GM21390 (cell line): ENCODE results near the gene CAMTA1.

ENCODE experiments used
- ATAC-seq: cut with Tn5 transposase; IDR thresholded peaks from one replicate; pipeline ENCODE4 v1.9.1; 2021; ENCODE audit not compliant: unreplicated experiment

Gene CAMTA1

DNA sequence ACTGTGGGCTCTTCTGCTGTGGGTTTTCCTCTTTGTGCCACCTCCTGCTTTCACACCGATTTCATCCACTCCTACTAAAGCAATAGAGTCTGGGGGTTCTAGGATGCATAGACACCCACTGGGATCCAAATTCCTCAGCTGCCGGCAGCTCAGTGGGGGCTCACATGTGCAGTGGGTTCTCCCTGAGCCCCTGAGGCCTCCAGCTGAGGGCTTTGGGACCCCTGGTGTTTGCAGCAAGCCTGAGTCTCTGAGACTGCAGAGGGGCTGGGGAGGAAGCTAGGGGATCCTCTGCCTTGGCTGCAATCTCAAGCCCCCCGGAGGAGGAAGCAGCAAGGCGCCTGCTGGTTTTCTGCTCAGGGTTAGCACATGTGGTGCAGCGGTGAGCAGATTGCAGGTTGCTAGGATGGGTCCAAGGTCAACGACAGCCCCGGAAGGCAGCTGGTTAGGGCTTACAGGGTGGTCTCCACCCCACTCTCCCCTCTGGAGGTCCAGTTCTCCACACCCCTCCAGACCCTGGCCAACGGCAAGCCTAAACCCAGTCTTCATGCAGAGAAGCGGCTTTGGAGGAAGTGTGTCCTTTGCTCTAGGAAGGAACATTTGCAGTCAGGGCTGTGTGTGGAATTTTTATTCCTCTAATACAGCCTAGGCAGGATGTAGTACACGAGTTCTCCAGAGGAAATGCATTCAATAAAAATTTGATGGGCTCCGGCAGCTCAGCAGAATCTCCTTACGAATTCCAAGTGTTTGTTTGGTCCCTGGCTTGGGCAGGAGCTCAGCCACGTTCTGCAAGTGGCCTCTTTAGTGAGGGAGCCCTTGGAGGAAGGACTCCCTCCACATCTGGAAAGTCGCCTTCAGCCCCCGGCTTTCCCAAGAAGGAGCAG is 716.7 kb downstream of the CAMTA1 start:
- no peak for ATAC-seq

DNA sequence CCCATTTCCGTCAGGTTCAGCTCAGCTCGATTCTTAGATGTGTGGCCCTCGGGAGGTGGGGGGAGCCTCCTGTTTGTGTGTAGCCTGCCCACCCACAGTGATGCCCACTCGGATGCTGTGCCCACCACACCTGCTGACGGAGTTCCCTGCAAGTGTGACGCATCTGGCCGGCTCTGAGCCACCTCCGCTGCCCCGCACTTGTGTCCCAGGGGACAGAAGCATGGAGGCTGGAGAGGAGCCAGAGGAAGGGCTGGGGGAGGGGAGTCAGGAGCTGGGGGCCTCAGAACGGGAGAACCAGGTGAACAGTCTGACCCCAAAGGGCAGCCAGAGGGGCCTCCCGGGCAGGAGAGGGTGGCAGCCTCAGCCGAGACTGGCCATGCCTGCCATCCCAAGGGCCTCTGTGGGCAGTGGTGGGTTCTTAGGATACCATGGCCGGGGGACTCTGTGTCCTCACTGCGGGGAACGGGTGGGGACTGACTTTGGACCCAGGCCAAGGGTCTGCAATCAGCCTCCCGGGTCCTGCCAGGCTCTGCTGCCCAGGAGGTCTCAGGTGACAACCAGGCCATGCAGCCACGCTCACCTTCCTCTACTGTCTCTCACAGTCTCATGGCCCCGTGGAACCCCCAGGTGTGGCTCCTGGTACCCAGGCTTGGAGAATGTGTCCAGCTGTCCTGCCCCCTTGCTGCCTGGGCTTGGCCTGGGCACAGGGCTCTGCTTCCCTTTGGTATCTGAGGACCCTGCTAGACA is 718.6 kb downstream of the CAMTA1 start:
- ATAC-seq = no peak

DNA sequence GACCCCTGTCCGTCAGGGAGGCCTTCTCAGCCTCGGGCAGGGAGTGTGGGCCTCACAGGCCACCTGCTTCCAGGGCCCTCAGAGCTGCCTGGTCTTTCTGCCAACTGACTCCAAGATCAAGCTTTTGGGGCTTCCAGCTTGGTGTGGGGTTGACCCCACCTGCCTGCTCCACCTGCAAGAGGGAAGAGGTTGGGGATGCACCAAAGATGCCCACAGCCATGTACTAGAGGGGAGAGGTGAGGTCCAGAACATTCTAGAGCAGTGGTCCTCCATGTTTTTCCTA is 719.1 kb downstream of the CAMTA1 start:
- no peak for ATAC-seq

DNA sequence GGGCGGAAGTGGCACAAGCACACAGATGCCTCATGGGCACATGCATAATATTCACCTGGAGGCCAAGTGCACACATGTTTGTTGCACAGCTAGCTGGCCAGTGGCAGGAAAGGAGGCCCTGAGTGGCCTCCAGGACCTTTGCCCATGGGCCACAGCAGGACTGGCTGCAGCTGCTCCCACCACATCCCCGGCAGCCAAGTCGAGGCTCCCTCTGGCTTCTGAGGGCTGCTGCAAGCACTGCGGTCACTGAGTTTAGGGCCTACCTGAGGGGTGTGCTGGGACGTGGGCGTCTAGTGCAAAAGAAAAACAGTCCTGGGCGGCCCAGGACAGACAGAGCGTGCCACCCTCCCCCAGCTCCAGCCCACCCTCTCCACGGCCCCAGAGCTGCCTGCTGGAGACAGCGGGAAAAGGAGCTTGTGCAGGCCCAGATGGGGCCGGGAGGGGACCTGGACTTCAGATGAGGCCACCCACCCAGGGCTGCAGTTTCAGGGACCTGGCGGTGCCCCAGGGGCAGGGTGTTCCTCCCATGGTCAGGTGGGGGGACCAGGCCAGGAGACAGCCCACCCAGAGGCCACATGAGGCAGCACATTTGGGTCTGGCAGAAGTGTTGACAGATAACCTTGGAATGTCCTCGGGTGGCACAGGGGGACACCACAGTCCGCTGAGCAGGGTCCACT is 720.0 kb downstream of the CAMTA1 start:
- no peak for ATAC-seq

DNA sequence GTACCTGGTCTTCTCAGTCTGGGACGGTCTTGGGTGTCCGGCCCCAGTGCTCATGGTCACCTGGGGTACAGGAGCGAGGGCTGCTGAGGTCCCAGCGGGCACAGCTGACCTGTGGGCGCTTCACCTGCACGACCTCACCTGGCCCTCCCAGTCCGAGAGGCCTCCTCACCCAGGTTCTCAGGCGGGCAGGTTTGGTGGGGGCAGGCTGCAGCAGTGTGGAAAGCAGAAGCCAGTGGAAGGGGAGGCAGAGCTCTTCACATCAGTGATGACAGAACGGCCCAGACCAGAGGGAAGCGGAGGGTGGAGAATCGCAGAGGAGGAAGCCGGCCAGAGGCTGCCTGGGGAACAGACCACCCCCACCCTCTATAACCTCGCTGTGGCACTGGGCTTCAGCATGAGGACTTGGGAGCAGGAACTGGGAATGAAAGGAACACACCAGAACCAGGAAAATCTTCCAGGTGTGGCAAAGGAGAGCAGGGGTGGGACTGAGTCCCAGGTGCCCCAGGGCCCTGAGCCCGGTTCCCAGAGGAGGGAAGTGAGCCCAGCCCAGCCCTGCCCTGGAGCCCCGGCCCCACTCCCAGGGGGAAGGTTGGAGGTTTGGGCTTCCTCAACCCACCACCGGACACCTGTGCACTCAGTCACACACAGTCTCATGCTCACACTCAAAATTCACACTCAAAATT is 720.7 kb downstream of the CAMTA1 start:
- no peak for ATAC-seq

DNA sequence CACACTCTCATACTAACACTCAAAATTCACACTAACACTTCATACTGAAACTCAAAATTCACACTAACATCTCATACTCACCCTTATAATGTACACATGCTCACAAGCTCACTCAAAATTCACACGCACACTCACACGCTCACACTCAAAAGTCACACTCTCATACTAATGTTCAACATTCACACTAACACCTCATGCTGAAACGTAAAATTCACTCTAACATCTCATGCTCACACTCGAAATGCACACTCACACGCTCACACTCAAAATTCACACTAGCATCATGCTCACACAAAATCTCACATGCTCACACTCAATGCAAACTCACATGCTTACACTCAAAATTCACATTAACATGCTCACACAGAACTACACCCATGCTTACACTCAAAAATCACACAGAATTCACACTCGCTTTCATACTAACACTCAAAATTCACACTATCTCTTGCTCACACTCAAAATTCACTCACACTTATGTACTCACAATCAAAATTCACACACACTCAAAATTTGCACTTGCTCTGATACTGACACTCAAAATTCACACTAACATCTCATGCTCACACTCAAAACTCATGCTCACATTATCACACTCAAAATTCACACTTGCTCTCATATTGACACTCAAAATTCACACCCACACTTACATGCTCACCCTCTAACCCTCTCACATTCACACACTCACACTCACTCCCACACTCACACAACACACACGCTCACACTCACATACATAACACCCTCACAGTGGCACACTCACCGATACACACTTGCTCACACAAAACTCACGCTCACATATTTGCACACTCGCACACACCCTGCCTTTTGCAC is 721.4 kb downstream of the CAMTA1 start:
- no peak for ATAC-seq

DNA sequence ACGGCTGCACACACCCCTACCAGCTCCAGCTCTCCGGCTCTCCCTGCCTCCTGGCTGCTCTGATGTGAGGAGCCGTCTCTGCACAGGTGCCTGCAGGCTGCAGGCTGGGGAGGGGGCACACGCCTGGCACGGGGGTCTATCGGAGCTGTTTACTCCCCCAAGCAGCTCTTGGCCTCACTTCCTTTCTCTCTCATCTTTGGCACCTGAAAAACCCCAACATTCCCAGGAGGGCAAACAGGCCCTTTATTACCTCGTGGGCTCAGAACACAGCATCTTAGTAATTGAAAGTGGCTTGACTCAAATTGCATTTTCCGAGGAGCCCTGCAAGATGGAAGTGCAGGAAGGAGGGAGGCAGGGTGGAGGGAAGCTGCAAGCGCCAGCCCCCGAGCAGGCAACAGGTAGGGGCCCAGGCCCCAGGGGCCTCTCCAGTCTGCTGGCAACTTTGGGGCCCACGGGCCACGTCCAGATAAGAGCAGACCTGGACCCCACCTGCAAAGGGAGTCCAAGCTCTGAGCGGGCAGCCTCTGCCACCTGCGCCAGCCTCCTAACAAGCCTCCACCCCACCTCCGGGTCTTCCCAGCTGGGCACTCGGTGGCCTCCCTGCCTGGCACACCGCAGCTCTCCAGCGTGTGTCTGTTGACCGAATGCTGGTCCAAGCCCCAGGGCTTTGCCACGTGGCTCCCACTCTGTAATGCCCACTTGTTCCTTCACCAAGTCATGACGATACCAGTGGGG is 722.2 kb downstream of the CAMTA1 start:
- no peak for ATAC-seq

DNA sequence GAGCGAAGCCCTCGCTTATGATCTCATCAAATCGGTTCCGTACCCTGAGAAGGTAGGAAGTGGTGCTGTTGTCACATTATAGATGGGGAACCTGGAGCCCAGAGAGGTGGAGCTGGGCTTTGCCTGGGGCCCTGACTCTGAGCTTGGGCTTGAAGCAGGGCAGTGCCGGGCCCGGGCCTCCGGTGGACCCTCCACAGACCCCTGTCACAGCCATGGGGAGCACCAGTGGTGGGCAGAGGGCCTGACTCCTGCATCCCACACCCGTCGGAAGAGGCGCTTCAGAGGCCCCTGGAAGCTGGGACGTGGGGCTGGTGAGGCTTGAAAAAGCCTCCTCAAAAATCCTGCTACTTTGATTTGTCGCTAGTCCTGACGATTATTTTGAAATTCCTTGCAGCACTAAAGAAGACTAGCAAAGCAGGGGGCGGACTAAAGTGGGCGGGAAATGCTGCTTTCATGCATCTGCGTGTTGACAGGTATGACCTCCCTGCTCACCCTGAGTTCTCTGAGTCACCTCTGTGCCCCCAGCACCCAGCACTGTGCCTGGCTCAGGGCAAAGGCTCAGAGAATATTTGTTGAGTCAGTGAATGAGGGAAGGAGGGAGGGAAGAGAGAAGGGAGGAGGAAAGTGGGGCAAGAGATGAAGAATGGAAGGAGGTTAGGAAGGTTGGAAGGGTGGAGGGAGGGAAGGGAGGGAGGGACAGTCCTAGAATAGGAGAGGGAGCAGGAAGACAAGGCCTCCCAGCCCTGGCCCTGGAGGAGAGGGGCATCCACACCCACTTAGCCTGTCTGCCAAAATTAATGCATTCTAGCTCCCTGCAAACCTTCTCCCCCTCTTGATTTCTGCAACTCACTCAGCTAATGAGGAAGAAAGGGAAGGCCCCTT is 723.0 kb downstream of the CAMTA1 start:
- no peak for ATAC-seq

DNA sequence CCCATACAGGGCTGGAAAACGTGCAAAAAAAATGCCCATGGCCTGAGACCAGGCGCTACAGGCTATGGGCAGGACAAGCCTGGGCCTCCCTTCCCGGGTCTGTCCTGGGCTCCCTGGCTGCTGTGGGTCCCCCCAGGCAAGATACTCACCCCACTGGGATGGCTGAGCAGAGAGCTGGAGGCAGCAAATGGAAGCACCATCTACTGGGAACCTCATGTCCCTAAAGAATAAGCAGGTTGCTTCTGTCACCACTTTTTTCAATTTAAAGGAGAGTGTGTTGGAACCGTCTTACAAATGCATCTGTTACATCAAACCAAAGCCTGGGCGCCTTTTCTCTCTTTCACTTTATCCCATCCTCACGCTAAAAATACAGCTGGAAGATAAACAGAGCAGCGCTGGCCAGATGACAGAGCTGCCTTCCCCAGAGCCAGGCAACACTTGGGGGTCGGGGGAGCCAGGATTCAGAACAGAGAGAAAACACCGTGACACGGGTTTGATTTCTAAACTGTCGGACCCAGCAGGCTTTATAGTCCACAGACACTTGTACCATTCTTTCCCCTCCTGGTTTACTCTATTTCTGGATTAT is 723.8 kb downstream of the CAMTA1 start:
- ATAC-seq = no peak

DNA sequence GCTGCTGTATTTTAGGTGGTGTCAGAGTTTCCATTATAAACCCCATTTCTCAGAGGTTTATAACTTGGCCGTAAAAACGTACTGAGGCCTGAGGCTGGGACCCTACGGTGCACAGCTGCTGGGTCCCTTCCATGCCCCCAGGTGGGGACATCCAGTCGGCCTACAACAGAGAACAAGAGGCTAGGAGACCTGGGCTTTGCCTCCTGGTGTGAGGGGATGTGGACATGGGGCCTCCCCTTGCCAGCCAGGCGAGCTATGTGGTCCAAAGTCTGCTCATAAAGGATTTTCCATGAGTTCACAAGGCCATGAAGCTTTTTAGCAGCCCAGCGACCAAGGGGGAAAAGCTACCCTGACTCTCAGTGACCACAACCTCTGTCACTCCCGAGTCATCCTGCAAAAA is 724.3 kb downstream of the CAMTA1 start:
- ATAC-seq = no peak

DNA sequence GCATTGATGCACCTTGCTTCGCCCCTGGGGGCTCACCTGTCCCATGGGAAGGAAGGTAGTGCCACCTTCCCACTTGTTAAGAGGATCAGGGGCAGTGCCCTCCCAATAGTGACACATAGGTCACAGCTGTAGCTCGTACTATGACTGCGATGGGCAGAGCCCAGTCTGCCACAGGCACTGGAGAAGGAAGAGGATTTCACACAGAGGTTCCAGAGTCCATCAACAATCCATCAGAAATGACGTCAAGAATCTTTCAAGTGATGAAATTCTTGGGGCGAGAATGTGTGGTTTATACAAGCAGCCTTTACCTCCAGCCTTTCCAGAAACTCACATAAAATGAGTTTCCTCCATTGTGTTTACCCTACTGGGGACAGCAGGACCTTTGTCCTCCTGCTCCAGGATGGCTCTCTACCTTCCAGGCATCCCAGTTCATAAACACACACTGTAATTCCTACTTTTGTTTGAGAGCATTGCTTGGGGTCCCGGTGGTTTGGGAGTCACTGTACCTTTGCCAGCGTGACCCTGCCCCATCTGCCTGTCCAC is 725.2 kb downstream of the CAMTA1 start:
- ATAC-seq = no peak

DNA sequence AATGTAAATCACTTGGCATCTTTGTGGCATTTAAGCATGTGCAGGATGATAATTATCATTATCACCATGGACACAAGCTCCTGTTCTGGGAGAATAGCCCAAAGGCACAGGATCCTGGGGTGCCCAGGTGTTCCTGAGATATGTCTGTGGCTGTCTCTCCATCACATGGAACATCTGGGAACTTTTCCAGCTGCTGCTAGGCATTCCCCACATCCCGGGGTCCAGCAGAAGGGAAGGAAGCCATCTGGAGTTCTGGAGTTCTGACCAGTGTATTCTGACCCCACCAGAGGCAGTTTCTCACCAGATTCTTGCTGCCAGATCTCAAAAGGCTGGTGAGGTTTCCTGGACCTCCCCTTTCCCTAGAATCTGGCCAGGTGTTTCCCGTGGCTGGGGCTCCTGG is 726.1 kb downstream of the CAMTA1 start:
- ATAC-seq = no peak

DNA sequence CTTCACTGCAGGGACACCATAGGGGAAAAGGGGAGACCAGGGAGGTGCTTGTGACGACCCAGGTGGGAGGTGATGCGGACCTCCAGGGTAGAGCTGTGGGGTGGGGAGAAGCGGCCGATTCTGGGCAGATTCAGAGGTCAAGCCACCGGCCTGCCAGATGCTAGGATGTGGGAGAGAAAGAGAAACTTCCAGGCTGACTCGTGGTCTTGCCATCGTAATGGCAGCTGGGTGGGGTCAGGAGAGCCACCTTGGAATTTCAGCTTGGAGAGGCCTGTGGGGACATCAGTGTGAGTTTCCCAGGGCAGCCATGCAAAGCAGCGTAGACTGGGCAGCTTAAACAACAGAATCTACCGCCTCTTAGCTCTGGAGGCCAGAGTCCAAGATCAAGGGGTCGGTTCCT is 727.8 kb downstream of the CAMTA1 start:
- no peak for ATAC-seq

DNA sequence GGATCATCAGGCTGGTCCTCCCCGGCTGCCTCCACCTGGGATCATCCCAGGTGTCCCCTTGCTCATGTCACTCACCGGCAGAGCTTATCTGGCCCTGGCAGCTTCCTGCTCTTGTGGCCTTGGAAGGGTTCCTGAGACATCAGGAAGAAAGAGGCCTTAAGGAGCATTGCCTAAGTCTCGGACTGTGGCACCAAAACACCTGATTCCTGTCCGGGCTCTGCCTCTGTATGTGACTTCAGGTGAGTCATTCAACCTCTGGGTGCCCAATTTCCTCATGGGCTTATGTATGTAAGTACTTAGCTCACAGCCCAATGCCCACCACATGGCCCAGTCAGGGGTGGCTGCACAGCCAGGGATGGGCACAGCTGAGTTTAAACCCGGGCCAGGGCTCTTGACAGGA is 729.9 kb downstream of the CAMTA1 start:
- ATAC-seq = no peak

DNA sequence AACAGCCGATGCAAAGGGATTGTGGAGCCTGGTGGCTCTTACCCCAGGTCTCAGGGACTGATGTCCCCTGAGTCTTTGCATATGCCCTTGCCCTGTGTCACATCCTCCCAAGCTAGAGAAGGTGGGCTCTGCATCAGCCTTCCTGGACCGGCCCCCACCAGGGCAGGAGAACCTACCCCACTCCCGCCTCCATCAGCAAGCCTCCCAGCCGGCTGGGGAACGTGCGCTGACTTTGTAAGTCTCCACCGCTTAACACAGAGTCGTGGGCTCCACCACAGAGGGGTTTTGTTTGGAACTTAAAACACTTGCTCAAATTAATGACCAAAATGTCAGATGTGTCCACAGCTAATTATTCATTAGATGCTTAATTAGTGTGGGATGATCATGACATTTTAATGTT is 730.6 kb downstream of the CAMTA1 start:
- no peak for ATAC-seq

DNA sequence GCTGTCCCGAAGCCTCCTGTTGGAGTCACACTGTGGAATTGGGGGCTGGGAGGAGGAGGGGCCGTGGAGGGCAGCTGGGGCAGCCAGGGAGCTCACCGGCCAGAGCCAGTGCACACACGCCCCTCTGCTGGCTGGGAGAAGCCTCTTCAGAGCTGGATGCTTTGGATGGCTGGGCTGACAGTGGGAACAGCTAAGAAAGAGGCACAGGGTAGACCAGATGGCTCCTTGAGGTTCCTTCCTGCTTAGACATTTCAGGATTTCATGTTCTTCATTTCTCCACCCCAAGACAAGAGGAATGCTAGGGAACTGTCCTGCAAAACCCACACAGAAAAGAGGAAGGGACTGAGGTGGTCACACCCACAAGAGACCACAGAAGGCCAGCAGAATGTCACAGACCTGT is 731.1 kb downstream of the CAMTA1 start:
- ATAC-seq = no peak

DNA sequence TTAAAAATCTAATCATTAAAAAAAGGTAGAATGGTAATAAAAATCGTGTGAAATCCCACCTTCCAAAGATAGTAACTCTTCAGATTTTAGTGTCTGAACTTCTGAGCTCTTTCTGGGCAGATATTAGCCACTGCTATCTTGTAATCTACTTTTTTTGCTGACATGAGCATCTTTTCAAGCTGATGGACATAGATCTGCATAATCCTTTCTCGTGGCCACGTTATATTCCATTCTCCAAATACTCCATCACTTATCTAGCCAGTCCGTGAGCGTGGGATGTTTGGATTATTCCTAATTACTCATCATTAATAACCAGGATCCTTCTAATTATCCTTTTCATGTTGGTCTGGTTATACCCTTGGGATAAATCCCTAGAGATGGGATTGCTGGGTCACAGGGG is 731.7 kb downstream of the CAMTA1 start:
- ATAC-seq = no peak

DNA sequence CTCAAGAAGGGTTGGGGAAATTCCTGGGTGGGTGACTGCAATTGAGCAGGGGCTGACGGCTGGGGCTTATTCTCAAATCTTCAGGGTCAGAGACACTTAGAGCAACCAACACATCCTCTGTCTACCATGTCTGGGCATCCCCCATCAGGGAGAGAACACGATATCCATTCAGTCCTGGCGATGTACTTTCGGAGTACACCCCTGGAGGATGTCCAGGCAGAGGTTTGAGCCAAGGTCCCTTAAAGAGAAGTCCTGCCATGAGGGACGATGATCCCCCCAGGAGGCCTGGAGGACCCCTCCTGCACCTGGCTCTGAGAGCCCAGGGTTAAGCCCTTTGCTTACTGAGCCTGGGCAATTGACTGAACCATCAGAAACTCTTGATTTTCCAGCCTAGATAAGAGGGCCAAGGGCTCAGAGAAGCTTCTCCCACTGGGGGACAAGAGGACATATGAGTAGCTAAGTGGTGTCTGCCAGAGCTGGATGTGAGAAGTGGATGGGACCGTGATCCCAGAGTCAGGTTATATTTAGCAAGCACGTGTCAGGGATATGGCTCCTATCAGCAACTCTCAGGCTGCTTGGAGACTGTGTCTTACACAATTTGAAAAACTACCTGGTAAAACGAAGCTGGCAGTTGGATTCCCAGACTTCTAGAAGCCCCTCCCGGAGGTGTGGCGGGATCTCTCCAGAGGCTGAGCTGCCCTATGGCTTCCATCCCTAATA is 732.5 kb downstream of the CAMTA1 start:
- no peak for ATAC-seq
